HG03354 (cell line): ENCODE data around the gene ZNF785.
"Not testable (repeated sequence)": the region's sequence is repeated elsewhere in the genome, so short reads cannot be mapped to it uniquely, and the experiment has no call there.

Source experiments
- ATAC-seq: cut with Tn5 transposase; IDR thresholded peaks from one replicate; pipeline ENCODE4 v1.9.1; 2021; ENCODE audit warnings: mild to moderate bottlenecking; ENCODE audit not compliant: unreplicated experiment, poor library complexity, severe bottlenecking

Gene ZNF785

DNA sequence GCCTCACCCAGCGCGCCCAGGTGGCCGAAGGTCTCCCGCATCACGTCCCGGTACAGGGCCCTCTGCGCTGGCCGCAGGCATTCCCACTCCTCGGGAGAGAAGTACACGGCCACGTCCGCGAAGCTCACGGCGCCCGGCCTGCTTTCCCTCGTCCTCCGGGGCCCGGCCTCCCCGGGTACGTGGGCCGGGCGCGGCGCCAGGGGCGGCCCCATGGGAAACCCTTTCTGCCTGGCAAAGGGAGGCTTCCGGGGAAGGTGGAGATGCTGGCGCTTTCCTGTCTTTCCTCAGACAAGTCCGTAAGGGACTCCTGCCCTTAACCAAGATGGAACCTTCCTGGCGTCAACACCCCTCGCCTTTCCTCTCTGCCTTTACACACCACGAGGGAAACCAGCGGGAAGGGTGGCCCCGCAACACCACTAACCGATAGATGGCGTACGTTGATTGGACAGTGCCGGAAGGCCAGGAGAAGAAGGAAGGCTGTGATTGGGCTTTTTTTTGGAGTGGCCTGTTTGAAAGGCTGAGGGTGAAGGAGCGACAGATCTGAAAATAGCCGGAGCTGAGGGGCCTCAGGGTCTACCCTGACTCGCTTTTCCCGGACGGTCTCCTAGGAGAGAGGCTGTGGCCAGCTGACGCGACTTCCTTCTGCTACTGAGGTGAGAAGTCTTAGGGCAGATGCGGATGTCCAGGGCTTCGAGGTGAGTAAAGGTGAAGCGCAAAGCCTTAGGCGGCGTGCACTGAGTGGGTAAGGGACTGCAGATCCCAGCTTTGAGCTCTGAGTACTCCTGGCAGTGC lies at the start of gene ZNF785:
ZNF785 (minus strand) TSS at position 298 of the 792 bp plus-strand sequence; CDS start at position 212, 86 bp downstream.
- ATAC-seq, result peak; percentile 89

DNA sequence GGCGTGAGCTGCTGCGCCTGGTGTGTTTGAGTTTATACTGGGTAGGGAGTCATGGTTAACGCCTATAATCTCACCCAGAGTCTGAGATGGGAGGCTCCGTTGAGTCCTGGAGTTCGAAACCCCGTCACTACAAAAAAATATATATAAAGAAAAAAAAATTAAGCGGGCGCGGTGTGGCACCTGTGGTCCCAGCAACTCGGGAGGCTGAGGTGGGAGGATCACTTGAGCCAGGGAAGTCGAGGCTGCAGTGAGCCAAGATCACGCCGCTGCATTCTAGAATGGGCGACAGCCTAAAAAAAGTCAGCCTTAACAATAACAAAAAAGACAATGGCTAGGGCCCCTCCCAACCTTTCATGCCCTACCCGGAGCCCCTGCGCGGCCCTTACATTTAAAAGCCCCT lies 48.0 kb upstream of the ZNF785 start:
- ATAC-seq, result no peak

DNA sequence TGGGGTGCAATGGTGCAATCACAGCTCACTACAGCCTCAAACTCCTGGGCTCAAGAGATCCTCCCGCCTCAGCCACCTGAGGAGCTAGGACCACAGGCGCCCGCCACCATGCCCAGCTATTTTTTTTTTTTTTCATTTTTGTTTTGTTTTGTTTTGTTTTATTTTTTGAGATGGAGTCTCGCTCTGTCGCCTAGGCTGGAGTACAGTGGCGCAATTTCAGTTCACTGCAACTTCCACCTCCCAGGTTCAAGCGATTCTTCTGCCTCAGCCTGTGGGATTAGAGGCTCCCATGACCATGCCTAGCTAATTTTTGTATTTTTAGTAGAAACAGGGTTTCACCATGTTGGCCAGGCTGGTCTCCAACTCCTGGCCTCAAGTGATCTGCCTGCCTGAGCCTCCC lies 47.0 kb upstream of the ZNF785 start:
- not testable (repeated sequence) for ATAC-seq

DNA sequence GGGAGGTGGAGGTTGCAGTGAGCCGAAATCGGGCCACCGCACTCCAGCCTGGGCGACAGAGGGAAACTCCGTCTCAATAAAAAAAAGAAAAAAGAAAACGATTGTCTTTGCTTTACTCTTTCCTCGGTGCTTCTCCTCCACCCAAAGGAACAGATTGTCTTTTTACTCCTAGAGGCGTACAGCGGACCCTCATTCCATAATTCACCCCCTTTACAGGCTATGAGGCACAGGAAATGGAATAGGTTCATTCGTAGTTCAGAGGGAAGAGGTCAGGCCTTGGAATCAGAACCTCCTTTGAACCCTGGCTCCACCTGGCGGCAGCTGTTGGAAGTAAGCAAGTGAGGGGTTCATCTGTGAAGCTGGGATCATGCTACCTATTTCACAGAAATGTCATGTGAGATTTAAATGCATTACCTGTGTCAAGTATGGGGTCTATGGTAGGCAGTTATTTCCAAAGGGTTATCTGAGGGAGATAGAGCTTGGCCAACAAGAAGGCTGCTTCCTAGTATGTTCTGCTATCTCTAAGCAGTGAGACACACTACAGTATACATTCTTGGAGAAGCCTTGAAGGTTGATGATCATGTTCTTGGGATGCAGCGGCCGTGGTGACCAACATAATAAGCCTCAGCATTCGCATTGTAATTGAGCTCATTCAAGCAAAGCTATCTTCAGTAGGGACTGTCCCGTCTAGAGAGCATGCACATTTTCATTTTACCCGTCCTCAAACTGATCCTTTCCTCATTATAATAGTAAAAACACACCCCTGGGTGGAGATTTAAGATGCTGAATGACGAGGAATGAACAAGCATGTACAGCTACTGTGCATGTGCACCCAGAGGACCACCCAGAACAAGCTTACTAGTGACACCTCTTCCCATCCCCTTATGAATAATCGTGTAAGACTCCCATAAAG lies 43.4 kb upstream of the ZNF785 start:
- ATAC-seq, result peak; percentile 50

DNA sequence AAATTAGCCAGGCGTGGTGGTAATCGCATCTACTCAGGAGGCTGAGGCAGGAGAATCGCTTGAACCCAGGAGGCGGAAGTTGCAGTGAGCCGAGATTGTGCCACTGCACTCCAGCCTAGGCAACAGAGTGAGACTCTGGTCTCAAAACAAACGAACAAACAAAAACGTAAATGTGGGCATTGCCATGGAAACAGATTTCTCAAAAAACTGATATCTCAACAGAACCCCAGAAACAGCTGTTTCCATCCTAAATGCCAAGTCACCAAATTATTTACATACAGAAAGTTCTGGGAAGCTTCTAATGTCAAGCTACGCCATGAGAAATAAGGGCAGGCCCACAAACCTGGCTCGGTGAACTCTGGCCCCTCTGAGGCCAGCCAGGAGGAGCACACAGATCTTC lies 40.7 kb upstream of the ZNF785 start:
- ATAC-seq, result no peak

DNA sequence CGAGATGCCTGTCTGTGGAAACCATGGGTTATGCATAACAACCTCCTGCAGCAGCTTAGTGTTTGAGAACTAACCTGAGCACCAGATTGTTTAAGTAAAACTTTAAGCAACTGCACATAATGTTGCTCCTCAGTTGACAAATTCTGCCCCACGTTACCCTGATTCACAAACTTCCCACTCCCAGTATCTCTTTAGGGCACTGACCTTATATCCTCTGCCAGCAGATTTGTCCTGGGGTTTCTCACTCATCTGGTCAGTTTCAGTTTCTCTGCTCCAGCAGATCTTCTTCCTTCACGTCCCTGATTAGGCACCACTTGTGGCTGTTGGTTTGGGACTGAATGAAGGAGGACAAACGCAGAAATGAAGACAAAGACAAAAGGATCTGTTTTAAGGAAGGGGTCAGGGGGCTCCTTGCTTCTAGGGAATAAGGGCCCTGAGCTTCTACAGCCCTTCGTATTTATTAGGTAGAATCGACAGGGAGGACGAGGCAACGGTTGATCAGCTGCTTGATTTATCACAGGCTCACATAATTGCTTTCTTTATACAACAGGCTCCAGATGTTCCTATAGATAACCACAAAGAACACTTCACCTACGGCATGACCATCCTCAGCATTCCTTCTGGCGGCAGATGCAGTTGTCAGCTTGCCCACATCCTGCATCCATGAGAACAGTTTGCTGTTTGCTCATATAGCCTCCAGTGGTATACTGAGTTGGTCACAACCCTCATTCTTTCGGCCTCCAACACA lies 38.2 kb upstream of the ZNF785 start:
- ATAC-seq, result no peak

DNA sequence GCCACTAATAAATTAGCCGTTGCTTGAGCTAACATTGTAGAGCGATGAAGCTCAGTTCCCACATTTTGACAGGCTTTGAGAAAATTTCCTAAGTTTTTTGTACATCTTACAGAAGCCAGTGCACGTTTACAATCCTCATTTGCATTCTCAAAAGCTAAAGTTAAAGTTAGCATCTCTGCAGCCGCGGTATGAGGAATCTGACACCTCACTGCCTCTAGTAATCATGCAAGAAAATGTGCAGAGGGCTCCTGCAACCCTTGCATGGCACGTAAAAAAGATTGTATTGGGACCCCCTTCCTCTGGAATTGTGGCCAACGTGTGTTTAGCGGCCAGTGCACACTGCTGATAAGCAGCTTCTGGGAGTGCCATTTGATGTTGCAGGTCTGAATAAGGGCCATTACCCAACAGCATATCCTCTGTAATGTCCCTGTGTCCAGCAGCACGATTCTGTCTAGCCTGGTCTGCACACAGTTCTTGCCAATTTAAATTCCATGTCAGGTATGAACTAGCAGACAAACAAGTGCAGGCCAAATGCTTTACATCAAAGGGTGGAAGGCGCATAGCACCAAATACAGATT lies 37.0 kb upstream of the ZNF785 start:
- ATAC-seq, result no peak

DNA sequence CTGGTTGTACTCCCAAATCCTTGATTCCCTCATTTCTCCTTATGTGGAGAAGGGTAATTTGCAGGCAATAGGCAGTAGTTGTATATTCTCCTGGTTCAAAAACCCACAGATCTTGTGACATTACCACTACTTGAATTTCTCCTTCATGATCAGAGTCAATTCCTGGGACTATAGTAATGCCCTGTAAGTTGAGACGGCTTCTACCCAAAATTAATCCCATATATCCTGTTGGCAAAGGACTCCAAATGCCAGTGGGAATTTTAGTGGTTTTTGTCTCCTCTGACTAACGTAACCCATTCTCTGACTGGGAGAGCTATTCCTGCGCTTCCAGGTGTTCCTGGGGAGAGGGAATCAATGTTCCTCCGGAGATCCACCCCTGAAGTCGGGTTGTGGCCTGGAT lies 36.3 kb upstream of the ZNF785 start:
- ATAC-seq, result no peak

DNA sequence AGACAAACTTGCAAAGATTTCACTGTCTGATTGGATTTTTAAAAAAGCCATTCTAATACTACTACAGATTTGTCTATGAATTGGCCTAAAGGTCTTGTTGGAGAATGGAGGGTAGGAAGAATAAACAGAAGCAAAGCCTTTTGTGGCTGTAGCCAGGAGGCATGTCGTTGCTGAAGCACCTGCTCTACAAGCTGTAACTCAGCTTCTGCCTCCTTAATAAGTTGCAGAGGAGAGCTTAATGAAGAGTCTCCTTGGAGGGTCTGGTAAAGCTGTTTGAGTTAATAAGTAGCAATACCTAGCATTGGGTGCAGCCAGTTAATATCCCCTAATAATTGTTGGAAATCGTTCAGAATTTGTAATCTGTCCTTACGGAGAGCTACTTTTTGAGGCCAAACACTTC lies 34.7 kb upstream of the ZNF785 start:
- no peak for ATAC-seq

DNA sequence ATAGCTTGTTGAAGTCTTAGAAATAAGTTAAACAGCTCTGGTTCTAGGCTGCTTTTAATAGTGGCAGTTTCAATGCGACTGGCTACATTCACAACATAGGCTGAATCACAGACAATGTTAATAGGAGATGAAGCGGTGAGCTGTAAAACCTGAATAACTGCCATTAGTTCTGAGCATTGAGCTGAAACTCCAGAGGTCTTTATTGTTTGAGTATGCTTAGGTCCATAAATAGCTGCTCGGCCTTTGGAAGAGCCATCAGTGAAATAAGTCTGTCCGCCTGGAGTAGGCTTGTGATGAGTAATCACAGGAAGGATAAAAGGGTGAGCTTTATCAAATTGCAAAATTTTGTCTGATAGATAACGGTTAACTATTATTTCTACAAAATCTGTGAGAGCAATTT lies 34.1 kb upstream of the ZNF785 start:
- ATAC-seq, result no peak

DNA sequence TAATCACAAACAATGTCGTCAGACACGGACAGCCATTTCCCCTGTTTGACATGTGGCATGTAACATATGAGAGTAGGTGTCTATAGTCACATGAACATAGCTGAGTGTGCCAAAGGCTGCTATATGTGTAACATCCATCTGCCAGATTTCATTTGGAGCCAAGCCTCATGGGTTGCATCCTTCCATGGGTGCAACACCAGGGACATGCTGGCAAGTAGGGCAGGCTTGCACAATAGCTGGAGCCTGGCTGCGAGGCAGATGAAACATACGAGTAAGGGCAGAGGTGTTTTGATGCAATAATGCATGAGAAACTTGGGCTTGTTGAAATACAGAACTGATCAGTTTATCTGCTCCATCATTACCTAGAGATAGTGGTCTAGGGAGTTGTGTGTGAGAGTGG lies 33.7 kb upstream of the ZNF785 start:
- no peak for ATAC-seq

DNA sequence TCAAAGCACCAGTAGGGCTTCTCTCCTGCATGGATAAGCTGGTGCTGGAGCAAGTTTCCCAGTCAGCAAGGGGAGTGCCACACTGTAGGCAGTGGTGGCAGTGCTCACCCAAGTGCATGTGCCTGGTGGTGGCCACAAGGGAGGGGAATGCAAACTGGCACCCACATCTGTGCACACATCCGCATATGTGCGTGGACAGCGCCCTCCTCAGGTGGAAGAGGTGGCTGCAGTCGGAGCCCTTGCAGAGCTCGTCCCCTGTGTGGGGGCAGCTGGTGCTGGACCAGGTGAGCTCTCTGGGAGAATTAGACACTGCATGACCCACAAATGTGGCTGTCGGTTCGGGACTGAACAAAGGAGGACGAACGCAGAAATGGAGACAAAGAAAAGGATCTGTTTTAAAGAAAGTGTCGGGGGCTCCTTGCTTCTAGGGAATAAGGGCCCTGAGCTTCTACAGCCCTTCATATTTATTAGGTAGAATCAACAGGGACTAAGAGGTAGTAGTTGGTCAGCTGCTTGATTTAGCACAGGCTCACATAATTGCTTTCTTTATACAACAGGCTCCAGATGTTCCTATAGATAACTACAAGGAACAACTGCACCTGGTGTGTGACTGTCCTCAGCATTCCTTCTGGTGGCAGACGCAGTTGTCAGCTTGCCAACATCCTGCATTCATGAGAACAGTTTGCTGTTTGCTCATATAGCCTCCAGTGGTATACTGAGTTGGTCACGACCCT lies 30.0 kb upstream of the ZNF785 start:
- ATAC-seq, result no peak

DNA sequence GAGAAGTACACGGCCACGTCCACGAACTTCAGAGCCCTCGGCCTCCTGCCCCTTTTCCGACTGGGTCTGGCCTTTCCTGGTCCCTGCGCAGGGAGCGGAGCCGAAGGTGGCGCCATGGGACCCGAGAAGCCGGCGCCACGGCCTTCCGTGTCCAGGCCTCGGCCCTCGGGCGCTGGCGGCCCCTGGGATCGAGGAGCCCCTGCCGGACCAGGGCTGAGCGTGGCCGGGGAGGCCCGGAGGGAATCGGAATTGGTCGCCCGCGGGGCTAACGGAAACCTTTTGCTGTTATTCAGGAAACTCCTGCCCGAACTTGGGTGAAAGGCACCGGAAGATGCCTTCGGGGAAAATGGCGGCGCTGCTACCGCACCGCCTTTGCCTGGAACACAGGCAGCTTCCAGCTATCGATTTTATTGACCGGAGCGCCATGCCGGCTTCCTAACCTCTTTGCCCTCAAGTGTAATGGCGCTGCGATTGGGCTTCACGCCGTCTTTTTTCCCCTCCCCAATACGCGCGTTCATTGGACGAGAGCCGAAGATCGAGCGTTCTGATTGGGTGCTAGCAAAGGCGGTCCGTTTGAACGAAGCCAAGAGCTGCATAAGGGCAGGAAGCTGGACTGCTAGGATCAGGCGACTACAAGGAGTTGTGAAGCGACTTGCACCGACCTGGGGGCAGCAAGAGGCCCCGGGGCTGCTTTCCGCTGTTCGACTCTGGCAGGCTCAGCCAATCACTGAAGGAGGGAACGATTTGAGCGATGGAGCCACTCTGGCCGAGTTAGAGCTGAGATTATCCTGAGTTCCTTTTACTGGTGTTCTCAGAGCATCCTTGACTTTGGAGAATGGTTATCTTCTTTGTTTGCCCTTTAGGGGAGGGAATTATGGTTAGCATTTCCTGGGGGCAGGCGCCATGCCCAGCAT lies 24.7 kb upstream of the ZNF785 start, which contains the start of gene ZNF689:
ZNF689 (minus strand) TSS at position 464 of the 914 bp plus-strand sequence; CDS start at position 116, 348 bp downstream.
- ATAC-seq, result peak; percentile 91

DNA sequence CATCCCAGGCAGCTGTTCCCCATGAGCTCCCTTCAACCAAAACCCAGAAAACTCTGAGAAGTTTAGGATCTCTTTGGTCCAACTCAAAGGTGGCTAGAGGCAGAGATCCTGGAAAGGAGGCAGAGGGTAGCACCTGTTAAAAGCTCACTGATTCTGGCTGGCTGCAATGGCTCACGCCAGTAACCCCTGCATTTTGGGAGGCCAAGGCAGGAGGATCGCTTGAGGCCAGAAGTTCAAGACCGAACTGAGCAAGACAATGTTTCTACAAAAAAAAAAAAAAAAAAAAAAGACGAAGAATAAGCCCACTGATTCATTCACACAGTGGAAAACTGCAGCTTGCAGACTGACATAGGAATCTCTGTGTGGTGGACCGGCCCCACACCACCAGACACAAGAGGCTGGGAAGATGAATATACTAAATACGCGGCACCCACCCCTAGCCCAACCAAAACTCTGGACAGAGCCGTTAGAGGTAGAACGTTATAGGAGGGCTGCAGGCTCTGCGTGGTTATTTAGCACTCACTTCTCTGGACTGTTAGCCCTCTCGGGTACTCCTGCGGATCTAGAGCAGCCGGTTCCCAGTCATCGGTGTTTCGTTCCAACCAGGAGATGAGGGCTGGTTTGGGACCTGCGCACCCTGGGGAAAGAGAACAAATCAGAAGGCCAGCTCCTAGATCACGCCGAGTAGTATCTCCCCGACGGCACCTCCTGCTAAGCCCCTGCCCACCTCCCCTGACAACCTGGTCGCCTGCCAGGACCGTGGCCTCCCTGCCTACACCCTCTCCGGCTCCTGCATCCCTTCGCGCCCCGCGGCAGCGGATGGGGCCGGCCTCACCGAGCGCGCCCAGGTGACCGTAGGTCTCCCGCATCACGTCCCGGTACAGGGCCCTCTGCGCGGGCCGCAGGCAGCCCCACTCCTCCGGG lies 23.8 kb upstream of the ZNF785 start:
- peak; percentile 32 for ATAC-seq

DNA sequence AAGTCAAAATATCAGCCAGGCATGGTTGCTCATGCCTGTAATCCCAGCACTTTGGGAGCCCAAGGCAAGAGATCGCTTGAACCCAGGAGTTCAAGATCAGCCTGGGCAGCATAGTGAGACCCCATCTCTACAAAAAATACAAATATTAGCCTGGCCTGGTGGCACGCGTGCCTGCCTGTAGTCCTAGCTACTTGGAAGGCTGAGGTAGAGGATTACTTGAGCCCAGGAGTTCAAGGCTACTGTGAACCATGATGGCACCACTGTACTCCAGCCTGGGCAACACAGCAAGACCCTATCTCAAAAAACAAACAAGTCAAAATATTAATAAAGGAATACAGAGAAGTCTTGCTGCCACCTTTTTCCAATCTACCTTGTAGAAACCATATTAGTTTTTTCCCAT lies 20.5 kb upstream of the ZNF785 start:
- no peak for ATAC-seq

DNA sequence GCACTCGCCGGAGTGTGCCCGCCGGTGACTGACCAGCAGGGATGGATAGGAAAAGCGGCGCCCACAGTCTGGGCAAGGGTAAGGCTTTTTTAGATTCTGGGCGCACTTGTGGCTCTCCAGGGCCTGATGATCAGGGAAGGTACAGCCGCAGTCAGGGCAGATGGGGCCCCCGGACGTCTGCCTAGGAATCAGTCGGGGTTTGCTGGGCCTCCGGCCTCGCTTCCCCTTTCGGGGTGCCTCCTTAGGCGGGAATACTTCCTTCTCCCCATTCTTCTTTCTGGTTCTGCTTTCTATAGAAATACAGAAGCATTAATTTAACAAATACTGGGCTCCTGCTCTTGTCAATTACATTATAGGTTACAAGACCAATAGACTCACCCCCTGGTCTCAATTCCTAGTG lies 19.7 kb upstream of the ZNF785 start:
- ATAC-seq, result no peak

DNA sequence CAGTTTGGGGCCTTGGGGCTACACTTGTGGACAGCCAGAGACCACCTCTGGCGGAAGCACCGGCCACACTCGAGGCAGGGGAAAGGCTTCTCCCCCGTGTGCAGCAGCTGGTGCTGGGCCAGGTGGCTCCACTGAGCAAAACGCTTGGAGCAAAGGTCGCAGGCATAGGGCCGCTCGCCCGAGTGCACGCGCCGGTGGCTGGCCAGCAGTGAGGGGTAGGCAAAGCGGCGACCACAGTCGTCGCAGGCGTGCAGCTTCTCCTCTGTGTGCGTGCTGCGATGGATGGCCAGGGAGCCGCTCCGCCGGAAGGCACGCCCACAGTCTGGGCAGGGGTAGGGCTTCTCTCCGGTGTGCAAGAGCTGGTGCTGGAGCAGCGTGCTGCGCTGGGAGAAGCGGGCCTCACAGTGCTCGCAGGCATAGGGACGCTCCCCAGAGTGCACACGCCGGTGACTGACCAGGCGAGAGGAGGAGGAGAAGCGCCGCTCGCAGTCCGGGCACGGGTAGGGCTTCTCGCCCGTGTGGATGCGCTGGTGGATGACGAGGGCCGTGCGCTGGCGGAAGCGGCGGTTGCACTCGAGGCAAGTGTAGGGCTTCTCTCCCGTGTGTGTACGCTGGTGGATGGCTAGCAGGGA lies 18.9 kb upstream of the ZNF785 start:
- no peak for ATAC-seq
